PC-9 (cell line): ENCODE measurements around the gene CNP.

Experiments used
- CTCF ChIP-seq: fragments of 200-600 bp; sonication (generic); conservative IDR thresholded peaks from 2 replicates; pipeline ENCODE4 v1.6.1; 2017; ENCODE audit warnings: mixed run types, antibody characterized with exemption, mild to moderate bottlenecking, moderate library complexity
- EZH2 ChIP-seq: fragments of 200-600 bp; sonication (generic); IDR thresholded peaks from 2 replicates; pipeline ENCODE4 v1.8.0; 2017; ENCODE audit warnings: antibody characterized with exemption, low read depth

GRCh38 chr17:41935641-41936040 lies 31.0 kb upstream of the CNP start:
- no peak for TF ChIP-seq CTCF
- TF ChIP-seq EZH2: no peak
